ENCODE measurements around the gene FBRSL1. TPM values are rescaled to one million over a fixed set of nuclear protein-coding genes. Genes with fewer than 3 reads are reported as not detected.

Gene FBRSL1
- total RNA-seq, 1 donor from 2014 or later: 30.5 TPM

GRCh38 chr12:132495629-132496357 is 5.8 kb downstream of the FBRSL1 start:
- DNase-seq (ENCODE audit: low spot score): no peak

GRCh38 chr12:132496358-132496669 is 6.4 kb downstream of the FBRSL1 start:
- DNase-seq (ENCODE audit: low spot score): no peak

GRCh38 chr12:132496710-132497109 is 6.8 kb downstream of the FBRSL1 start:
- DNase-seq (ENCODE audit: low spot score): no peak

- no peak for DNase-seq (ENCODE audit: low spot score)
These were observed 7.8 kb downstream of the FBRSL1 start for GRCh38 chr12:132497514-132498405.

GRCh38 chr12:132498931-132499330 is 9.0 kb downstream of the FBRSL1 start:
- DNase-seq (ENCODE audit: low spot score): no peak

GRCh38 chr12:132500142-132500855 is 10.3 kb downstream of the FBRSL1 start:
- DNase-seq (ENCODE audit: low spot score): no peak

GRCh38 chr12:132500856-132501180 is 10.9 kb downstream of the FBRSL1 start:
- DNase-seq (ENCODE audit: low spot score): no peak

GRCh38 chr12:132501204-132501940 is 11.4 kb downstream of the FBRSL1 start:
- DNase-seq (ENCODE audit: low spot score): no peak

- DNase-seq (ENCODE audit: low spot score): no peak
These were observed 12.4 kb downstream of the FBRSL1 start for GRCh38 chr12:132502149-132502881.

- no peak for DNase-seq (ENCODE audit: low spot score)
These were observed 12.9 kb downstream of the FBRSL1 start for GRCh38 chr12:132502882-132503193.

- DNase-seq (ENCODE audit: low spot score): no peak
These were observed 13.8 kb downstream of the FBRSL1 start for GRCh38 chr12:132503618-132504204.

- DNase-seq (ENCODE audit: low spot score): no peak
These were observed 15.3 kb downstream of the FBRSL1 start for GRCh38 chr12:132505105-132505851.

GRCh38 chr12:132505852-132506219 is 15.9 kb downstream of the FBRSL1 start:
- DNase-seq (ENCODE audit: low spot score): no peak

- no peak for DNase-seq (ENCODE audit: low spot score)
These were observed 16.6 kb downstream of the FBRSL1 start for GRCh38 chr12:132506328-132507160.

- no peak for DNase-seq (ENCODE audit: low spot score)
These were observed 17.2 kb downstream of the FBRSL1 start for GRCh38 chr12:132507161-132507538.

- DNase-seq (ENCODE audit: low spot score): no peak
These were observed 17.9 kb downstream of the FBRSL1 start for GRCh38 chr12:132507656-132508490.

- no peak for DNase-seq (ENCODE audit: low spot score)
These were observed 18.5 kb downstream of the FBRSL1 start for GRCh38 chr12:132508491-132508740.

Measured in mesenteric fat pad (tissue), 1 donor.